Activated T-helper 2 cell treated with anti-CD3 and anti-CD28 coated beads, Interferon-gamma antibody, Interleukin-2, Interleukin-4, amounts not matched to agents 10 μg/mL and 5 μg/mL and 100 μg/mL, durations not matched to agents 14 hours and 24 hours and 36 hours (primary cell): Measurements from ENCODE around the gene TCEANC2. TPM values are rescaled to one million over a fixed set of nuclear protein-coding genes. Genes with fewer than 3 reads are reported as not detected.
"Not testable (repeated sequence)": the region's sequence is repeated elsewhere in the genome, so short reads cannot be mapped to it uniquely, and the experiment has no call there.

ENCODE experiments used
- DNase-seq: peaks from one replicate; pipeline ENCODE4 v3.0.0; 2021; ENCODE audit warnings: low spot score
- H3K27ac Mint-ChIP-seq: one replicate; pipeline ENCODE4 v1.8.0; 2021; ENCODE audit warnings: mixed read lengths
- H3K27me3 Mint-ChIP-seq: one replicate; pipeline ENCODE4 v1.8.0; 2021; ENCODE audit warnings: low read depth, mixed read lengths
- H3K36me3 Mint-ChIP-seq: one replicate; pipeline ENCODE4 v1.8.0; 2021; ENCODE audit warnings: low read depth, mixed read lengths
- H3K4me1 Mint-ChIP-seq: one replicate; pipeline ENCODE4 v1.8.0; 2021; ENCODE audit warnings: low read depth, mixed read lengths
- H3K4me3 Mint-ChIP-seq: one replicate; pipeline ENCODE4 v1.8.0; 2021; ENCODE audit warnings: low read depth, mild to moderate bottlenecking, moderate library complexity, mixed read lengths
- H3K9me3 Mint-ChIP-seq: one replicate; pipeline ENCODE4 v1.8.0; 2021; ENCODE audit warnings: mixed read lengths
- intact Hi-C: fragments of 100-400 bp; cut with micrococcal nuclease; formaldehyde crosslinking; loops from one replicate; pipeline ENCODE4 v1.15.1; 2023
- total RNA-seq: library from RNA; stranded (reverse); gene quantifications from 2 replicates; pipeline ENCODE4 v1.2.3, GENCODE V29; 2022

TCEANC2 gene
- total RNA-seq, 1 donor from 2014 or later: 13.2 TPM

DNA sequence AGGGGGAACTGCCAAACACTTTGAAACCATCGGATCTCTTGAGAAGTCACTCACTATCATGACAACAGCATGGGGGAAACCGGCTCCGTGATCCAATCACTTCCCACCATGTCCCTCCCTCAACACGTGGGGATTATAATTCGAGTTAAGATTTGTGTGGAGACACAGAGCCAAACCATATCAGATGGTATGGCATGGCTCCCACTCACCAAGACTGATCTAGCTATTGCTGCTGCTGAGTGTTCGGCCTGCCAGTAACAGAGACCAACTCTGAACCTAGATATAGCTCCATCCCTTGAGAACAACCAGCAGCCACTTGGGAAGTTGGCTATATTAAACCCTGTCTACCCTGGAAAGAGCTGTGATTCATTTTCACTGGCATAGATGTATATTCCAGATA lies 50.0 kb downstream of the TCEANC2 start:
- DNase-seq: no peak
- intact Hi-C loops: no loop called here
- Mint-ChIP-seq H3K27ac (no peak overlapping the region), H3K27me3 (no peaks in the 10 kb centered on the region), H3K4me3 (no peak overlapping the region), H3K9me3 (no peaks in the 10 kb centered on the region), H3K4me1 (no peaks in the 10 kb centered on the region), H3K36me3 (peaks cover 20% of the 10 kb centered on the region)

DNA sequence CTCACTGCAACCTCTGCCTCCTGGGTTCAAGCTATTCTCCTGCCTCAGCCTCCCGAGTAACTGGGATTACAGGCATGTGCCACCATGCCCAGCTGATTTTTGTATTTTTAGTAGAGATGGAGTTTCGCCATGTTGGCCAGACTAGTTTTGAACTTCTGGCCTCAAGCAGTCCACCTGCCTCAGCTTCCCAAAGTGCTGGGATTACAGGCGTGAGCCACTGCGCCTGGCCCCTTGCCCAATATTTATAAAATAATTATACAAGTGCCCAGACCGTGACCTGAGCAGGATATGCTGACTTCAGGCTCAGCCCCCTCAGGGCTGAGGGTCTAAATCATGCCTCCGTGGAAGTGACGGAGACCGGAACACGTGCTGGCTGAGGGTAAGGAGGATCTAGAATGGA lies 51.2 kb downstream of the TCEANC2 start:
- H3K4me3 Mint-ChIP-seq, intact Hi-C loops: not testable (repeated sequence)

DNA sequence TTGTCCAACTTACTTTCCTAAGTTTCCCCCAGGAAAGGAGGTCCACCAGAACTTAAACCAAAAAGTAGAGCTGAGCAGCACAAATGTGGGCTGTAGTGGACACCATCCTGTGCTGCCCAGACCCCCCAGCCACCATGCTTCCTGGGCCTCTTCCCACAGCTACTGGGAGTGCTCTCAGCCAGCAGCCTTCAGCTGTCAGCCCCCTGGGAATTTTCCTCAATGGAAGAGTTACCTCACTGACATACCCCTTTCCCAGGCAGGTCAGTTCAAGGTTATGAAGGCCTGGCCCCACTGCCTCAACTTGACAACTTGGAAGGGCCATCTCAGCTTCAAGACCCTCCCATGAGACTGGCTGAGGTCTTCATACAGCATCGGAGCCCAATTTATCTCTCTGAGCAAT lies 51.7 kb downstream of the TCEANC2 start:
- intact Hi-C loops: no loop called here
- Mint-ChIP-seq H3K27me3 (no peaks in the 10 kb centered on the region), H3K27ac (no peak overlapping the region), H3K4me3 (no peak overlapping the region), H3K4me1 (no peaks in the 10 kb centered on the region), H3K36me3 (peaks cover 15% of the 10 kb centered on the region), H3K9me3 (no peaks in the 10 kb centered on the region)
- no peak for DNase-seq

More for the DNA sequence above, 51.2 kb downstream of the TCEANC2 start:
- H3K27ac Mint-ChIP-seq, DNase-seq, H3K9me3 Mint-ChIP-seq, H3K27me3 Mint-ChIP-seq, H3K4me1 Mint-ChIP-seq: not testable (repeated sequence)
- peaks cover 15% of the 10 kb centered on the region for H3K36me3 Mint-ChIP-seq

DNA sequence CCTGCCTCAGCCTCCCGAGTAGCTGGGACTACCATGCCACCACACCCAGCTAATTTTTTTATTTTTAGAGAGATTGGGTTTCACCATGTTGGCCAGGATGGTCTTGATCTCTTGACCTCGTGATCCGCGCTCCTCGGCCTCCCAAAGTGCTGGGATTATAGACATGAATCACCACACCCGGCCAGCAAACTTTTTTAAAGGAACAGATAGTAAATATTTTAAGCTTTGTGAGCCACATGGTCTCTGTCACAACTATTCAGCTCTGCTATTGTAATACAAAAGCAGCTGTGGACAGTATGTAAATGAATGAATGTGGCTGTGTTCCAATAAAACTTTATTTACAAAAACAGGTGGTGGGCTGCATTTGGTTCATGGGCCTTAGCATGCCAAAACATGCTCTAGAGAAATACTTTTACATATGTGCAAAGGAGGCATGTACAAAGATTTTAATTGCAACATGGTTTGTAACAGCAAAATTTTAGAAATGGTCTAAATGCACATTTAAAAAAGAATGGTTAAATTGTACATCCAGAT lies 52.4 kb downstream of the TCEANC2 start:
- no peak overlapping the region for H3K4me3 Mint-ChIP-seq
- no peaks in the 10 kb centered on the region for H3K9me3 Mint-ChIP-seq
- intact Hi-C loops: no loop called here

DNA sequence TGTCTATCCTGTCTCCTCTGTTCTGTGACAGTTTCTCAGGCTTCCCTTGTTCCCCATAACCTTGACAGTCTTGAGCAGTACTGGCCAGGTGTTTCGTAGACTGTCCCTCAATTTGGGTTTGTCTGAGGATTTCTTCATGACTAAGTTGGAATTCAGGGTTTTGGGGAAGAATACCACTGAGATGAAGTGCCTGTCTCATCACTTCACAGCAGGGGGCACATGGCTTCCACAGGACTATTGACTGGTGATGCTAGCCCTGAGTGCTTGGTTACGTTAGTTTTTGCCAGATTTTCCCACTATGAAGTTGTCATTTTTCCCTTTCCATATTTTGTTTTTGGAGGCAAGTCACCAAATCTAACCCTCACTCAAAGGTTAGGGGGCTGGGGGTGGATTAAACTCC lies 53.7 kb downstream of the TCEANC2 start:
- no peak overlapping the region for H3K27ac Mint-ChIP-seq
- no peaks in the 10 kb centered on the region for H3K4me1 Mint-ChIP-seq
- peaks cover 5% of the 10 kb centered on the region for H3K36me3 Mint-ChIP-seq
- DNase-seq: no peak
- intact Hi-C loops: no loop called here
- H3K4me3 Mint-ChIP-seq: no peak overlapping the region
- no peaks in the 10 kb centered on the region for H3K27me3 Mint-ChIP-seq
- no peaks in the 10 kb centered on the region for H3K9me3 Mint-ChIP-seq

More for the DNA sequence above, 52.4 kb downstream of the TCEANC2 start:
- Mint-ChIP-seq H3K27ac (no peak overlapping the region), H3K27me3 (no peaks in the 10 kb centered on the region), H3K4me1 (no peaks in the 10 kb centered on the region), H3K36me3 (peaks cover 10% of the 10 kb centered on the region)
- no peak for DNase-seq

DNA sequence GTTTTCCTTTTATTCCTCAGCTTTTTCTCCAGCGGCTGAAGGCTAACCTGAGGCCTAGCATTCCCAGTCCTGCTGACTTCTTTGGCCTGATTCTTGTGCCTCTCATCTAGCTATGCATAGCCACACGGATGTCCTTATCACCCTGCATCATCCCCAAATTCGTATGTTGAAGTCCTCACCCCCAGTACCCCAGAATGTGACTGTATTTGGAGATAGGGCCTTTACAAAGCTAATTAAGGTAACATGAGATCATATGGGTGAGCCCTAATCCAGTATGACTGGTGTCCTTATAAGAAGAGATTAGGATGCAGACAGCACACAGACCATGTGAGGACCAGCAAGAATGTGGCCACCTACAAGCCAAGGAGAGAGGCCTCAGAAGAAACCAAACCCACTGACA lies 54.7 kb downstream of the TCEANC2 start:
- no peak for DNase-seq
- no peaks in the 10 kb centered on the region for H3K36me3 Mint-ChIP-seq
- H3K27me3 Mint-ChIP-seq: no peaks in the 10 kb centered on the region
- H3K4me1 Mint-ChIP-seq: no peaks in the 10 kb centered on the region
- intact Hi-C loops: no loop called here
- H3K9me3 Mint-ChIP-seq: no peaks in the 10 kb centered on the region
- no peak overlapping the region for H3K4me3 Mint-ChIP-seq
- no peak overlapping the region for H3K27ac Mint-ChIP-seq

DNA sequence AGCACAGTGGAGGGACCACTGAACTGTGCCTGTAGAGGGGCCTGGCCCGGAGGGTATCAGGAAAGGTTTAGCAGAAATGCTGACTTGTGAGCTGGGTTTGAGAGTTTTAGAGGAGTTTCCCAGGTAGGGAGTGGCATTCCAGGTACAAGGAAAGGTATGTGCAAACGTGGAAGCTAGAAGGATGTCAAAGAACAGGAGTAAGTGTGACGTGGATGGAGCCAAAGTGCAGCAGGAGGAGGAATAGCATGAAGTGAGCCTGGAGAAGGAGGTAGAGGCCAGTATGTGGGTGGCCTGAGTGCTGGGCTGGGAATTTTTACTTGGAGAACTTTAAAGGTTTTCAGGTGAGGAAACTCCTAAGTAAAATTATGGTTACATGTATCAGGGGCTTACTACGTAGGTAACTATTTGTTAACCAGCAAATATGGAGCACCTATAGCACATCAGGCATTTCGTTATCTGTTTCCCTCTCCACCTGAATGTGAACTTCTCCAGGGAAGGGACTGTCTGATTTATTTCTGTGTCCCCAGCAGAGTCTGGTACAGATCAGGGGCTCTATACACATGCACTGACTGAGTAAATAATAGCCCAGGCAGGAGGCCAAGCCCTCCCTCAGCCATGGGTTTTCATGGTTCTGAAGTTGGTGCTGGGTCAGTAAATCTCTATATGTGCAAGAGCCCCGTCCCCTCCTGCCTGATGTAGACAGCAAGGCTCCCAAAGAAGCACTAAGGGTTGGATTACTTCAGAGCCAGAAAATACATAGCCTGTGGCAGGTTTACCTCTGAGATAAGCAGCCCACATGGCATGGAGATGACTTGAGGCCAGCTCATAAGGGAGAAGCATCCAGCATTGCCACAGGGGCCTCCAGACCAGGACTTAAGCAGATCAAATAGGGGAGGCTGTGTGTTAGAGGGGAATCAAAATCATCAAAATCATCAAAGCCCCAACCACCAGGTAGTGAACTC lies 56.0 kb downstream of the TCEANC2 start:
- intact Hi-C loops: no loop called here
- H3K27me3 Mint-ChIP-seq: no peaks in the 10 kb centered on the region
- H3K36me3 Mint-ChIP-seq: no peaks in the 10 kb centered on the region
- DNase-seq: no peak
- no peaks in the 10 kb centered on the region for H3K9me3 Mint-ChIP-seq
- no peaks in the 10 kb centered on the region for H3K4me1 Mint-ChIP-seq
- no peak overlapping the region for H3K27ac Mint-ChIP-seq
- H3K4me3 Mint-ChIP-seq: no peak overlapping the region

DNA sequence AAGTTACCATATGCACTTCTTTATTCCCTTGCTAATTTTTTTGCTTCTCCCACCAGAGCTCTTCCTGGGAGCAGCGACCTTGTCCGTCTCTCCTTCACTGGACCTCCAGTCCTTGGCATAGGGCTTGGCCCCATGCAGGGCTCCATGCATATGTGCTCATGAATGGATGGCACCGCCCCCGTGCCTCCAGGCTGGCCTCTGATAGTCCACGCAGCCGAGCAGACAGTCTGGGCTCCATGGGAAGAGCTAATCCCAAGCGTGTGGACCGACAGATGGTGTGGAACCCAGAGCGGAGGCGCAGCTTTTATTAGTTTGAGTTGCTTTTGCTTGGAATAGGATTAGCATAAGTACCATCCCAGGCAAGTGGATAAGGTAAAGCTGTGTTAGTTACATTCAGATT lies 57.6 kb downstream of the TCEANC2 start:
- intact Hi-C loops: no loop called here
- H3K9me3 Mint-ChIP-seq: no peaks in the 10 kb centered on the region
- no peak overlapping the region for H3K4me3 Mint-ChIP-seq
- DNase-seq: no peak
- H3K27me3 Mint-ChIP-seq: no peaks in the 10 kb centered on the region
- H3K4me1 Mint-ChIP-seq: no peaks in the 10 kb centered on the region
- no peaks in the 10 kb centered on the region for H3K36me3 Mint-ChIP-seq
- no peak overlapping the region for H3K27ac Mint-ChIP-seq

DNA sequence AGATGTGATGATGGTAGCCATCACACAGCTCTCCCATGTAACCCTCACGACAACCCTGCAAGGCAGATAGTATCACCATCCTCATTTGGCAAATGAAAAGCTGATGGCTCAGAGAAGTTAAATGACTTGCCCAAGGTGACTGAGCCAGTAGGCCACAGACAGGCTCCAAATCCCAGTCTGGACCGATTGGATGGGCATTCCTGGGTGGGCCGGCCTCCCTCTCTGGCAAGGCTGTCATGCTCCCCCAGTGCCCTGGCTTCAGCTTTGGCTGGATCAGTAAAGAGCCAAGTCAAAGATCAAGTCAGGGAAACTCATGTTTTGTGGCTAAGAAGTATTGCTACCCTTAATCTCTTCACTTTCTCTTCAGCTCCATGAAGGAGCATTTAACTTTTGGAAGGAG lies 58.2 kb downstream of the TCEANC2 start:
- H3K4me1 Mint-ChIP-seq: no peaks in the 10 kb centered on the region
- no peak overlapping the region for H3K27ac Mint-ChIP-seq
- intact Hi-C loops: no loop called here
- no peak overlapping the region for H3K4me3 Mint-ChIP-seq
- DNase-seq: no peak
- no peaks in the 10 kb centered on the region for H3K36me3 Mint-ChIP-seq
- no peaks in the 10 kb centered on the region for H3K9me3 Mint-ChIP-seq
- no peaks in the 10 kb centered on the region for H3K27me3 Mint-ChIP-seq

DNA sequence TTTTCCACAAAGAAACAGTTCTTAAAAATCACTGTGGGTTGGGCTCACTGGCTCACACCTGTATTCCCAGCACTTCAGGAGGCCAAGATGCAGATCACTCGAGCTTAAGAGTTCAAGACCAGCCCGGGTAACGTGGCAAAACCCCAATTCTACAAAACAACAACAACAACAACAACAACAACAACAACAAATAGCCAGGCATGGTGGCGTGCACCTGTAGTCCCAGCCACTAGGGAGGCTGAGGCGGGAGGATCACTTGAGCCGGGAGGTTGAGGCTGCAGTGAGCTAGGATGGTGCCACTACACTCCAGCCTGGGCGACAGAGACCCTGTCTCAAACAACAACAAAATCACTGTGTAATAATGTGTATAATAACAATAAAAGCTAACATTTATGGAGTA lies 58.6 kb downstream of the TCEANC2 start:
- DNase-seq: no peak
- no peaks in the 10 kb centered on the region for H3K4me1 Mint-ChIP-seq
- intact Hi-C loops: no loop called here
- no peaks in the 10 kb centered on the region for H3K27me3 Mint-ChIP-seq
- H3K9me3 Mint-ChIP-seq: no peaks in the 10 kb centered on the region
- no peaks in the 10 kb centered on the region for H3K36me3 Mint-ChIP-seq
- no peak overlapping the region for H3K4me3 Mint-ChIP-seq
- no peak overlapping the region for H3K27ac Mint-ChIP-seq

DNA sequence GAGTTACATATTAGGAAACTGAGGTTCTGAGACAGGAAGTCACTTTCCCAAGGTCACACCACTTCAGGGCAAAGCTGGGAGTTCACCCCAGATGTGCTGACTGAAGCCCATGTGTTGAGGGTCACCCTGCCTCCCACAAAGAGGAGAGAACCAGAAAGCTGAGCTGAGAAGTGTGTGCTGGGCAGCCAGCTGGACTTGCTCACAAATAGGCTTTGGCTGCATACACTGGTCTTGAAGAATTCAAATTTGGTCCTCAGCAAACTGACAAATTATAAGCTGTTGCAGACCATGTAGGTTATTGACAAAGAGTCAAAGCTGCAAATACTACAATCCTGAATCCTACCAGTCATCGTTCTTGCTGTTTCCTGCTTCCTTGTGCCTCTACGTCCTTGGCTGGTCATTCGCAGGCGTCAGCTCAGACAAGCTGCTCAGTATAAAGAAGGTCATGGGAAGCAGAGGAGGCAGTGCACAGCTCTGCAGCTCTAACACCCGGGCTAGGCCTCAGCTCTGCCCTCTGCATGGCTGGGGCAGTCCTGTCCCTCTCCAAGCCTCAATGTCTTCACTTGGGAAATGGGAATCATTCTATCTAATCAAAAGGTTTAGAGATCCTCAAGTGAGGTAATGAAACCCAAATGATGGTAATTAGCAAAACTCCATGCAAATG lies 59.4 kb downstream of the TCEANC2 start:
- Mint-ChIP-seq H3K27me3 (no peaks in the 10 kb centered on the region), H3K9me3 (no peaks in the 10 kb centered on the region), H3K36me3 (no peaks in the 10 kb centered on the region), H3K4me3 (no peak overlapping the region), H3K4me1 (no peaks in the 10 kb centered on the region), H3K27ac (no peak overlapping the region)
- no peak for DNase-seq
- intact Hi-C loops: no loop called here

DNA sequence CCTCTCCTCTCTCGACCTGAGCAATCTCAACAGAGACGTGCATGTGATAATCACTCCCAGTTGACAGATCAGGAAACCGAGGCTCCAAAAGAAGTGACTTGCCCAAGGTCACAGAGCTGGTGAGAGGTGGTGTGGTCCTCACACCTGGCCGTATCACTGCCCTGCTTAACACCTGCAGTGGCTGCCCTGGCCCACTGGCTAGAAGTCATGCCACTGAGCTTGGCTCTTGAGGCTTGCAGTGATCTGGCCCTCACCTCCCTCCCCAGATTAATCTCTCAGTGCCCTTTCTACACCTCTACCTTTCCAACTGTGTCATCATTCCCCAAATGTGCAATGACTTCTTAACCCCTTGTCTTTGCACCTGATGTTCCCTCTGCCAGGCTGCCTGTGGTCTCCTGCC lies 60.6 kb downstream of the TCEANC2 start:
- intact Hi-C loops: no loop called here
- H3K36me3 Mint-ChIP-seq: no peaks in the 10 kb centered on the region
- DNase-seq: no peak
- H3K4me1 Mint-ChIP-seq: no peaks in the 10 kb centered on the region
- no peaks in the 10 kb centered on the region for H3K9me3 Mint-ChIP-seq
- no peak overlapping the region for H3K27ac Mint-ChIP-seq
- no peak overlapping the region for H3K4me3 Mint-ChIP-seq
- H3K27me3 Mint-ChIP-seq: no peaks in the 10 kb centered on the region

DNA sequence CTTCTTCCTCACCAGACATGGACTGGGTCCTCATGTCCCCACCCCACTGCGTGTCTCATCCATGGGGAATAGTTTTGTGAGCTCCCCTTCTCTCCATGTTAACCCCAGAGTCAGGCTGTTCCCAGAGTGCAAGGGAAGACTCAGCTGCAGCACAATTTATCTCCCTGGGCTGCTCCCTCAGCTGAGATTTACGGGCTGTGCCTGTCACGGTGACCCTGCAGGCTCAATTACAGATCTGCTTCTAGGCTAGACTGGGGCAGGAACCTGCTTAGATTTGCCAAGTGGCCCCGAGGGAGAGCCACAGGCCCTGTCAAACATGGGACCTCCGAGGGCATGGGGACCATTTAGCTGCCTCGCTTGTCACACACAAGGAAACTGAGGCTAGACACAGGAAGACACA lies 61.5 kb downstream of the TCEANC2 start:
- H3K36me3 Mint-ChIP-seq: no peaks in the 10 kb centered on the region
- no peak overlapping the region for H3K4me3 Mint-ChIP-seq
- intact Hi-C loops: no loop called here
- no peaks in the 10 kb centered on the region for H3K27me3 Mint-ChIP-seq
- no peak for DNase-seq
- no peaks in the 10 kb centered on the region for H3K9me3 Mint-ChIP-seq
- H3K4me1 Mint-ChIP-seq: no peaks in the 10 kb centered on the region
- H3K27ac Mint-ChIP-seq: no peak overlapping the region
